DMS 273 (cell line): ENCODE measurements around the gene CAPN13.
A peak's percentile ranks its signal among the peaks of the same experiment; 100 is the strongest.

Experiments used
- DNase-seq: peaks from one replicate; lab custom pipeline; 2025; ENCODE audit not compliant: unreplicated experiment; lab: John Stamatoyannopoulos, UW

CAPN13 gene

DNA sequence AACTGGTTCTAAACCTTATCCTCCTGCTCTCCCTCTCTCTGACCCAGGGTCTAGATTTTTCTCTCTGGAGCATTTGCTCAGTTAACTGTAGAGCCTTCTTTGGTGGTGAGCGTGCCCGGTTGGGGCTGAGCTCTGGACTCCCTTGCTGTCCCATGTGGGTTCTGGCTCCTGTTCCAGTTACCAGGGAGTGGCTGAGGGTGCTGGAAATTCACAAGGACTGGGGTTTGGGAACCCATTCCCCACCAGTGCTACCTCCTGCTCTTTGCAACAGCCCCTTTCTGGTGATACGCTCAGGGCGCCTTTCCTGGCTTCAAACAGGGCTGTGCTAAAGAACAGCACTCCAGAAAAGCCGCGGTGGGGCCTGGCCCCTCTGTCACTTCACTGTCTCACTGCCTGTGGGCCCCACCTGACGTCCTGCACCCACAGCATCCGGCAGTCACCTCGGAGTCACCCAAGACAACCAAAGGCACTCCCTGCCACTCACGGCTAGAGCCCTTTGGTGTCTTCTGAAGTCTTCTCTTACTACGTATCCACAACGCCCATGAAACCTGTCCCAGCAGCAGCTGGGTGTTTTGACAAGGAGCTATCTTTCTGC, 41.3 kb downstream of the CAPN13 start:
- DNase-seq, result no peak

DNA sequence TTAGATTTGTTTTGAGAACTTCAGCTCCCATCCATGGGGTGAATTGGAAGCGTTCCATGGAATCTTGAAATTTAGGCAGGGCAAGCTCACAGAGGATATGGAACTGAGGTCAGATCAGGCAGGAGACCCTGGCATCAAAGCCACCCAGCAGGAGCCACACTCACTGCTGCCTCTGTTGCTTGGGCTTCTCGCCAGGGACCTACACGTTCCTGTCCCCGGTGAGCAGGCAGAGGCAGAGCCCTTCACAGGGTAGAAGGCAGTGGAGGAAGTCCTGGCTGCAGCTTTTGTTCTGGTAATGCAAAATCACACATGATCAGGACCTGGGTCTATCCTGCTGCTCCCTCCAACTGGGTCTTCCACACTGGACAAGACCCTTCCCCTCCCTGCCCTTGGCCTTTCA, 42.1 kb downstream of the CAPN13 start:
- DNase-seq, result no peak

DNA sequence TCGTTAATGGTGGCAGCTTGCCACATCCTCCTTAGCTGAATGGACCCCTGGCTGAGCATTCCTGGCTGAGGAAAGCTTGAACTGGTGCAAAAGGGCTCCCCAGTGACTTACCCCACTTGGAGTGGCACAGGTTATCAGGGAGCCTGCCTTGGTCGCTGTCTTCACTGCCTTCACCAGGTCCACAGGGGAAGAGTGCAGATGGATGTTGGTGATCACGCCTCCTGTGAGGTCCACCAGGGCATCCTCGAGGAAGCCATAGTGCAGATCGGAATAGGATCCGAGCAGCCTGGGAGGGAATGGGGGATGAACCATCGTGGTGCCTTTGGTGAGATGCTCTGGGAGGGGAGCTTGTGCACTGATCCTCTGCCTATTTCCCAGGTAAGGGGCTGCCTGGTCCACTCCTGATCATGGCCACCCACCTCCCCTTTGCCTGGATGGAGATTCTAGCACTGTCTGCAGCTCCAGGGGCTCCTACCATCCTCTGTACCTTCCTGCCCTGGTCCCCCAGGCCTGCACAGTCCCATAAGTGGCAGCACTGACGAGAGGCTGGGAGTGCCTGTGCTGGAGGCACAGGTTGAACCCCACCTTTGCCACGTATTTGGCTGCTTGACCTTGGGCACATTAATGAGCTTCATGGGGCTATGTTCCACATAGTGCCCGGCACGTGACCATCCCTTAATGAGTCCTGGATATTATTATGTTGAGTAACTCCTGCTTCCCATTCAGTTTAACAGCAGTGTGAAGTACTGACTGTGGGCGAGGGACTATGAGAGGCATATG, 43.0 kb downstream of the CAPN13 start:
- no peak for DNase-seq

DNA sequence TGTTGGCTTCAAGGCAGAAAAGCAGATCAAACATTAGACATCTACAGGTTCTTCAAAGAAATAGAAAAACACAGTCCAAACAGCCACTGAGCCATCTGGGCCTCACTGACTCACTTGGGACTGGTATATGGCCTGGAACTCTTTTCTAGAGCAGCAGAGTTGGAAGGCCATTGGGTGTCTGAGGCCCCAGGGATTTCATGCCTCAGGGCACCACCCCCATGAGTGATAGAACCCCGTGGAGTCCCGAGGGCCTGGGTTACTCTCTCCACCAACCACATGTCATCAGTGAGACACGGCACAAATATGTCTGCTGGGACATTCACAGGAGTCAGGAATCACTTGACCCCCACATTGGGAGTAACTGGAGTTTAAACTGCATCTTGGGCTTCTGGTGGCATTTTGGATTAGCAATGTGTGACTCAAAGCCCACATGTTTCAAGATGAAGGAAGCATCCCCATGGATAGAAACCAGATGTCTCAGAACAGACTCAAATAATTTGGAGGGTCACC, 44.0 kb downstream of the CAPN13 start:
- DNase-seq, result no peak

DNA sequence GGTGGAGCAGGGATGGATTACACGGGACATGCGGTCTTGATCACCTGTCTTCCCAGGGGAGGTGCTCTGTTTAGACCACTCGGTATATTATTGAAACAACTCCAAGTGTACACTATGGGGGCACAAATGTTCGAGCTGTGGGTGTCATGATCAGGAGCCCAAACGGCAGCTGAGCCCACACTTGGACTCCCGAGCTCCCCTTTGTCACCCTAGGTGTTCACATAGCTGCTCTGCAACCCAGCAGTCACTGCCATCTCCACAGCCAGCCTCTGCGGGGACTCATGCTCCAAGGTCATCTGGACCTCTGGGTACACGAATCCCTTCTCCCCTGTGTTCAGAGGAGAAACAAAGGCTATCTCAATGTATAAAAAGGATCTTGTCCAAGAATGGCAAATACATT, 46.0 kb downstream of the CAPN13 start:
- no peak for DNase-seq

DNA sequence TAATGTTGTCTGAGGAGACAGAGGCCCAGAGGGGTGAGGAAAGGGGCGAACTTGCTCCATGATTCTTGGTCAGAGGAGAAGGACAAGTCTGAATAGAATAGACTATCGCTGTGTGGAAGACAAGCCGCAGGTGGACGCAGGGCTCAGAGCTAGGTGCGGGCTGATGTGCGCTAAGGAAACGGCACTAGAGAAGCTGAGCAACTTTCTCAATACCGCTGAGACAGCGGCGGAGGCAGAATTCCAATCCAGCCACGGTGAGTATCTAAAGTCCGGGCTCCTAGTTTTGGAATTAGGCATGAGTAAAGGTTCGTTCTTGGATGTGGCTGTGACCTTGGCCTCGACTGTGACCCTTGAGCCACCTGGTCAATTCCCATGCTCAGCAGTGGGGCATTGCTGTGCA, 47.8 kb downstream of the CAPN13 start:
- DNase-seq, result no peak

DNA sequence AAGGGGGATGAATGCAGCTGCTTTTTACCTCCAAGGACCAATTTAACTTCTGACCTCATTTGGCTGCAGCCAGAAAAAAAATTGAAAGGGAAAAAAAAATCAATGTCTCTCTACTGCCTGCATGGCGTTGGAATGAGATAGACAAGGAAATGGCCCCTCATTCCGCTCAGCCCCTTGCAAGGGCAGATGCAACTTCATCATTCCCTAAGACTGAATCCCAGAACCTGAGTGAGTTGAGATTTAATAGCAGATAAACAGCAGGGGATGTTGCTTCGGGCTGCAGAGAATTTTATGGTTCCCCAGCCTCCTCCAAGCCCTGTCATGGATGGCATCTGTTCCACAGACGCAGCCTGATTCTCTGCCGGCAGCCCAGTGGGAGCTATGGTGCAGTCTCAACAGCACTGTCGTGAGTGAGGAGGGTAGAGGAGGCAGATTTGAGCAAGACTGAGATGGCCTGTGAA, 49.0 kb downstream of the CAPN13 start:
- DNase-seq, result peak; percentile 50

- no peak for DNase-seq
Observed at GRCh38 chr2:30757749-30758148, 49.5 kb downstream of the CAPN13 start.

- no peak for DNase-seq
Observed at GRCh38 chr2:30756971-30757370, 50.3 kb downstream of the CAPN13 start.

GRCh38 chr2:30756051-30756719, 51.1 kb downstream of the CAPN13 start:
- DNase-seq, result no peak

DNA sequence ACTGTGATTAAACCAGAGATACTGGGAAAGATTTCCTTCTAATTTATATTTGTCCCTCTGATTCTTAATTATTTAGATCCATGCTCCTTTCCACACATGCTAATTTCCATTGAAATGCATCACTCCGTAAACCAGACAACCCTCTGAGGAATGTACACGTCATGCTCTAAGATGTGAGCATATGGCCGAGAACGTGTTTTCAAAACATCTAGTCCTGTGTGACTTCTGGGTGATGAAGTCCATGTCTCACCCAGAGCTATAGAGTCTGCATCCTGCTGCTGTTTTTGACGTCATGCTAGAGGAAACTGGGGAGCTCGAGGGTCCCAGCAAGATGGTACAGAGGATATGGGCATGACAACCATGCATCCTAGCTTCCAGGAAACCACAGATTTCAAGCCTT, 53.6 kb downstream of the CAPN13 start:
- DNase-seq, result no peak

GRCh38 chr2:30752811-30753210, 54.4 kb downstream of the CAPN13 start:
- DNase-seq, result no peak

- no peak for DNase-seq
Observed at GRCh38 chr2:30747206-30747605, 60.0 kb downstream of the CAPN13 start.

DNA sequence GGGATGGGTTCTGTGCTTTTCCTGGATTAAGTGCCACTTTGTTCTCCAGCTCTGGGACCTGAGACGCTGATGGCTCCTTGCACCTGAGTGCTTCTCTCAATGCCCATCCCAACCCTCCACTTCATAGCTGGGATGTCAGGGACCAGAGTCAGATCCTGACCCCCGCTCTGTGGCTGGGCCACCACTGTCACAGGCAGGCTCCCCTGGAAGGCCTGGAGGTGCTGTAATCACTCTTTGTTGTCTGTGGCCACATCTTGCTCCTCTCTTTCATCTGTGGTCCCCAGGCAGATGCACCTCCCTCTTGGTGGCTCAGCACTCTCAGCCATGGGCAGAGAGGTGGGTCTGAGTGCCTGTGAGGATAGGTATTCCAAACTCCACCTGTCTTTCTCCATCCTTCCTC, 62.4 kb downstream of the CAPN13 start:
- no peak for DNase-seq

GRCh38 chr2:30741576-30741975, 65.7 kb downstream of the CAPN13 start:
- DNase-seq, result no peak

DNA sequence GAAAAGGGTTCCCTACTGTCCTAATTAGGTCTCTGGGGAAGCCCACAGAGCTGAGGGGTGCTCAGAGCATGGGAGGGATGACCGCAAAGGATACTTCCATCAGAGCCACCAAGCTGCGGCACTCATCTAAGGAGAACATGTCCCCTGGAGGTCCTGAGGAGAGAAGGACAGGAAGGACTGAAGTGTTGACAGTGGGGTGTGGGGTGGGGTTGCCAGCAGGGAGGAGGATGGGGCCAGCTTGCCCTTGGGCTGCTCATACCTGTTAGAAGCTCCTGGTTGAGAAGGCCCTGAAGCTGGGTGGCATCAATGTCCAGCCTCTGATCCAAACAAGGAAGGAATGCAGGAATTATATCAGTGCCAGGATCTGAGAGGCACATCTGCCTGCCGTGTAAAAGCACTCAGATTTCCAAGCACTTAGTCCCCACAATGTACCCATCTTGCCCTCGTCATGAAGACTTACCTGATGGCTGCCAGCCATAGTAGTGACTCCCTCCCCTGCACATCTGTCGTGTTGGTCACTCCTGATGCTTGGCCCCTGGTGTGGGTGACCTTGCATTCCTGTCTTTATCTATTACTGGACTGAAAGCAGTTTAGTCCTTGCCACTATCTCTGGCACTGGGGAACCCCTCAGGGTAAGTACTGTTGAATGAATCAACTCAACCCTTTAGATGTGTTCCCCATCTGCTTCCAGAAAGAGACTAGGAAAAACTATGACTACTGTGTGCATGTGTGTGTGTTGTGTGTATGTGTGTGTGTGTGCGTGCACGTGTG, 68.9 kb downstream of the CAPN13 start:
- DNase-seq, result no peak

DNA sequence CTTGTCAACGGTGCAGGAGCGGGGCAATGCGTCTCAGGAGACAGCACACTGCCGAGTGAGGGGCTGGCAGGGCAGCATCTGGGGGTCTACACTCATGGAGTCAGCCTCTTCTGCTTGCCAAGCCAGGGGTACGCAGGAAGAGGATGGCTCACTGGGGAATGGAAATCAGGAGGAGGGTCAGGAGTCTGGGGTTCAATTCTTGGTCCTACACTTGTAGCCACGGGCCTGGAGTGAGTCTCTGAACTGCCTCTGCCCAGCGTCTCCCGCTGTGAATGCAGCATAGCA, 70.0 kb downstream of the CAPN13 start:
- no peak for DNase-seq

DNA sequence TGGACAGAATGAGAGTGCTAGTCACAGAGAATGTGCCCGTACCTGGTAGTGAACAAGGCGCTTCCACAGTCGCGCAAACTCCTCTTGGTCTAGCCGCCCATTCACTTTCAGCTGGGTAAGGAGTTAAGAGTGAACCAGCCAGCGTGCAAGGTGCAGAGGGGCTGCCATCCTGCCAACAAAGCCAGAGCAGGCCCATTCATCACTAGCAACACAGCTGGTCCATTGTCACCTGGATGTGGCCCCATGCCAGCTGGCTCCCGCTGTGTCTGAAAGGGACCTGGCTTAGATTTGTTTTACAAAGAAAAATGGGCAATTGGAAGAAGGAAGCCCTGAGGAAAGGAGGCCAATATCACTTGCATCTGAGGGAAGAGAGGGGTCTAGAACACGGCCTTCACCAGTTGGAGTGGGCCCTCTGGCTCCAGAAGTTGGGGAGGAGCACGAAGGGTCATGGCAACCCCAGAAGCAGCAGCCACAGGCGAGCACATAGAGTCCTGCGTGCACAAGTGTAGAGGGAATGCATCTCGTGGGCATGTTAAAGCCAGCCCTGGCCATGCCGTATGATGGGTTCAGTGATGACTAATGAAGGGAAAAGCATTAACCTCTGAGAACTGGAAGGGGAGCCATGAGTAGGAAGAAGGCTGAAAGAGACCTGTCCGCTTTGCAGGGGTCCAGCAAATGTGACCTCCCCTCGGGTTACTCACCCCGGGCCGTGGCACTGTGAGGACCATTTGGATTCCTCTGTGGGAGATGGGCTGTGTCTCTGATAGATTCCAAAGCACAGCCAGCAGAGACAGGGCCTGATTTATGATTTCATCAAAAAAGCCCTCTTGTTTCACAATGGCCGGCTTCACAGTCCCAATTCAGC, 70.6 kb downstream of the CAPN13 start:
- no peak for DNase-seq

DNA sequence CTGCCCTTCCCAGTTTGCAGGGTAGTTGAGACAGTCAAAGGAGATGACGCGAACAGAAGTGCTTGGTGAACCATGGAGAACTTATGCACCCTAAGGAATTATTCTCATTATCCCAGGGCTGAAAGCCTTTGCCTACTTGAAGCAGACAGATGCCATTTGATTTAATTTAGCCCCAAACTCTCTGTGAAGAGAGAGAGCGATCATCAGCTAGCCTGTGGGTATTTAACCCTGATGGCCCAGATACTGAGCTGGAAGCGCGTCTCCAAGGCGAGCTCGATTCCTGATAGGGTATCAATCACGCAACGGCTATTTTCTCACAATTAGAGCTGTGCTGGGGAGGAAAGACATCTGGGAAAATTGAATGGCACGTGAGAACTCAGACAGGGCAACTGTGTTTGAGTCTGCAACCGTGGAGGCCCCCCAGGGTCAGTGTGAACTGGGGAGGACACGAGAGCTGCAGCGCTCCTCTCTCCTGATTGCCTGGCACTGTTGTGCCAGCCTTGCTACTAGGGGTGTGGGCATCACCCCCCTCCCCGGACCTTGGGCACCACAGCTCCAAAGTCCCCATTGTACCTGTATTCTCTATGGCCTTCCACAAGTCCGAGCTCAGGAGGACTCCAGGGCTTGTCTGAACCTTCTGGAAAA, 73.2 kb downstream of the CAPN13 start:
- no peak for DNase-seq

GRCh38 chr2:30732876-30733275, 74.4 kb downstream of the CAPN13 start:
- DNase-seq, result no peak
